HG02840 (cell line): ENCODE data around the gene NEK7.
A peak's percentile ranks its signal among the peaks of the same experiment; 100 is the strongest.

Experiments
- ATAC-seq: cut with Tn5 transposase; IDR thresholded peaks from one replicate; pipeline ENCODE4 v1.9.1; 2021; ENCODE audit warnings: mild to moderate bottlenecking, moderate library complexity, moderate number of reproducible peaks; ENCODE audit not compliant: unreplicated experiment, low FRiP score

NEK7 gene

DNA sequence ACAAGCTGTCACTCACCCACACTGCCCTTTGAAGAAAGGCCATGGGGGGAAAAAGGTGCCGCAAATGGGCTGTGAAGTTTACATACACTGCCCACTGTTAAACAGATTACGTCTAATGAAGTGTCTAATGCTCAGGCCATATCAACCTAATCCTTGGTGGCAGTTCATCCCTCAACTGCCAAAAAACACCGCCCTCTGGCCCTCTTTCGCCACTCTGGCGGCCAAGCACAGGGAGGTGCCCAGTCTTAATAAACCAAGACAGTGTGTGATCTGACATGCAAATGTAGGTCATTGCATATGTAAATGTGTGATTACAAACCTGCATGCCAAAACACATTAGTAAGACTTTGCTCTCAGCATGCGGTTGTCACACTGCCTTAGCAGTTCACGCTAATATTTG, 89.5 kb downstream of the NEK7 start:
- no peak for ATAC-seq

GRCh38 chr1:198253259-198253658, 96.5 kb downstream of the NEK7 start:
- peak; percentile 81 for ATAC-seq

GRCh38 chr1:198253668-198254067, 96.9 kb downstream of the NEK7 start:
- ATAC-seq: peak; percentile 98

- no peak for ATAC-seq
Observed at GRCh38 chr1:198254521-198254920, 97.7 kb downstream of the NEK7 start.

GRCh38 chr1:198254948-198255347, 98.2 kb downstream of the NEK7 start:
- ATAC-seq: no peak

DNA sequence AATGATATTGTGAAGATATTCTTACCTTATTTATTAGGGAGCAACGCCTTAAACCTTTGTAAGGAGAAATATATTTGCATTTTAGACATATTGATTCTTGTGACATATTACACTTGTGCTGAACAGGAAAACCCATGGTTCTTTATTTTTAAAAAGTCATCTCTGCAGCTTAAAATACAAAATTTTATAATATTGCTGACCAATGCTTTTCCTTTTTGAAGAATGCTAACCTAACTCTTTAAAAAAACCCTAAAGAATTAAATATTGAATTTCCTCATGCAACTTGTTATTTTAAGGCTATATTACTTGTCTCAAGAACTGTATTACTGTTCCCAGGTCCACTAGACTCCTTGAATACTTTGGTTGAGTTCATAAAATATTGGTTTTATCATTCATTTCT, 99.0 kb downstream of the NEK7 start:
- no peak for ATAC-seq

GRCh38 chr1:198258491-198258890, 101.7 kb downstream of the NEK7 start:
- peak; percentile 51 for ATAC-seq

DNA sequence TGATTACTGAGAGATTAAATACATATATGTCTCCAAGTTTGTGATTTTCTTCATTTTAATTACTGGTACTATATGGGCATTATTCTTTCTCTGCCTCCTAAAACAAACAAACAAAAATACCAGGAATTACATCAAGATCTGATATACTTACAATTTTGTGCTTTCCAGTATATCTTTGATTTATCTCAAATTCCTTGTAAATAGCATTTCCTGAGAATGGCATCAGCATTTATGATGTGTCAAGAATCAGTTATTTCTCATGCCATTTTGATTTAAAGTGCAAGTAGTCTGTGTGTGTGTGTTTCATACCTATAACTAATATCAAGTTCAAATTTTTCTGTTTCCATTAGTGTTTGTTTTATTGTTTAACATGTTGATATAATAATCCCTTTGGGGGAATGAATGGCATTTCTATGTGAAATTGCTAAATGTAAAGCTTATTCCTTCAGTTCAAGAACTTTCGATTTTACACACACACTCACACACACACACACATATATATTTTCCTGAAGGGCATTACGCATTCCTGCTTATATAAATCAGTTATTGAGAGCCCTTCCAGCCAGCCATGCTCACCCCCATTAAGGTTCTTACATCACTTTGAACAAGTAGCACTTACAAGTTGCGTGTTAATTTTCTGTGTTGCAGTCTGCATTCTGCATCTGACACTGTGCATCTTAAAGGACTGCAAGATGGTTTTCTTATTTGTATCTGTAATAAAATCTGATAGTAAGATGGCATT, 102.7 kb downstream of the NEK7 start:
- ATAC-seq: no peak

- no peak for ATAC-seq
Observed at GRCh38 chr1:198261886-198262285, 105.1 kb downstream of the NEK7 start.

DNA sequence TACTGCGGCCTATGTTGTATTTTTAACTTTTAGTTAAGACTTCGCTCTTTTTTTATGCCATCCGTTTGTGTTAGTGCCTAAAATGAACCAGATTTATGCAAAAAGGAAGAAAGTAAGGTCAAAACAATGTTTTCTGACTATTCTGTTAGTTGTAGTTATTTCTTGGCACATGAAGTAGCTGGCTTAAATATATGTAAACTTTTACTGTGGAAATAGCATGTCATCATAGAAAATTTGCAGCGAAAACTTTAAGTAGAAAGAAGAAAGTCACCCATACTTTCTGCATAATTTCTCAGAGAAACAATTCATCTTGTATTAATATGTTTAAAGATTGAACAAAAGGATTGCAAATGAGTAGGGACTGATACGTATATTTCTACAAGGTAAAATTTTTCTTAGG, 106.4 kb downstream of the NEK7 start:
- ATAC-seq: no peak

DNA sequence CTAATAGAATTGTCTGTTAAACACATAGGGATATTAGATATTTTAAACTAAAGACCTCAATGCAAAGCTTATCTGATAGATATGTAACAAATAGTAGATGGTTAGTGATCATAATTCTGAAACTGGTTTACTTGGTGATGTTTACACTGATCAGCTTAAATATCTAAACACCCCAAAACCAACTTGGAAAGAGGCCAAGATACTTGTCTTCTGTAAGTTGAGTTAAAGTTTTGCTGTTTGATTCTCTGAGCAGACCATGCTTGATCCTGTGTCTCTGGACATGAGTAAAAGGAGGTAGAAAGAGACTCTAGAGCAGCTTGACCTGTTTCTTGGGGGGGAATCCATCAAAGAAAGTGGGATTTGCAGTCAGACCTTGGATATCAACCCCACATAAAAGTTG, 107.5 kb downstream of the NEK7 start:
- ATAC-seq: no peak

GRCh38 chr1:198265073-198265661, 108.4 kb downstream of the NEK7 start:
- no peak for ATAC-seq

DNA sequence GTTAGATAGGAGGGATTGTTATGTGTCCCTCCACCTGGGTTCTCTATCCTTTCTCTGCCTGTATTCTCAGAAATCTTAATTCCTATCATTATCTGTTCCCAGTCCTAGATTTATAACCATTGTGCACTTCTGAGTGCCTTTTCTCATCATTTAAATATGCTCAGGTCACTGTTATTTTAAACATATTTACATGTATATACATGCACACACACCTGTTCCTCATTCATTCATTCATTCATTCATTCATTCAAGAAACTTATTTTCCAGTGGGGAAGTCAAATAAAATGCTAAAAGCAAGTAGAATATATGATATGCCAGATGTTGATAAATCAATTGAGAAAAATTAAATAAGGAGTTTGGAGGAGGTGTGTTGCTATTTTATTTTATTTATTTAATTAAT, 110.3 kb downstream of the NEK7 start:
- no peak for ATAC-seq

GRCh38 chr1:198267921-198268320, 111.1 kb downstream of the NEK7 start:
- no peak for ATAC-seq

DNA sequence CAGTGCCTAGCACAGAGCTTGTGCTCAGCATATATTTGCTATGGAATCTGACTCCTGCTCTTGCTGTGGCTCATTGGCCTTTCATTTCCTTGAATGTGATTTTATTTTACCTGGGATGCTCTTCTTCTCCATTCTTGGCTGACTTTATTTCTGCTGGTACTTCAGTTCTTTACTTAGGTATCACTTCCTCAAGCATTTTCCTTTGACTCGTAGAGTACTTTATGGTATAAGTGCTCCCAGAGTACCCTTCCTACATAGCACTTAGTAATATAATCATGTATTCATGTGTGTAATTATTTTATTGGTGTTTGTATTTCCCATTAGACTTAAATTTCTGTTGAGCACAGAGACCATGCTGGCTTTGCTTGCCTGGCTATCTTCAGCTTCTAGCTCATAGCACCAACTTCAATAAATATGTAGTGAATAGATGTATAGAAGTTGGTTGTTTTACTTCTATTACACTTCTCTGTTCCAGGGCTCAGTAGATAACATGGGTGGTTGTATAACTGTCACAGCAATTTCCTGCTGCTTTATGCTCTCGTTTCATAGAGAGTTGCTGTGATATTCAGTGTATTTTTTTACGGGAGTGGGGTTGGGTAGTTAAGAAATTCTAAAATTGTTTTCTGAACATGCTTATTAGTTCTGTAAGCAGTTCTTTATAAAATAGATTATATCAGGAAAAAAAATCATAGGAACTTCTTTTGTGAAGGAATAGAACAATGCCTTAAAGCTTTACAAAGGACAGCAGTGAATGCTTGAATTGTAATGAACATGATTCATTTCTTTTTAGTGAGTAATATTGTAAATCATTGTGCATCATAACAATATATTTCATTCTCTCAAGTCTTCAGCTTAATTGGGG, 112.2 kb downstream of the NEK7 start:
- no peak for ATAC-seq

DNA sequence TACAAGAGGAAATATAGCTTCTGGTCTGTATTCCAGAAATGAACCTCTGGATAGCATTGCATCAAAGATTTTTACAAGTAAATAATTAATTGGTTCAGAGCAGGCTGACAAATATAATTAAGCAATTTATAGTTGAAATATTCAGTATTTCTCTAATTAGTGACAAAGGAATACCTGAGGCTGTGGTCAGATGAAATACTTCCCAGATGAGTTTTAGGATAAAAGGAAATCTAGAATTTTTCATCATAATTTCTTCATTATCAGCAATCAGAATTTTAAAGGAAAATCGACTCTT, 112.8 kb downstream of the NEK7 start:
- no peak for ATAC-seq

DNA sequence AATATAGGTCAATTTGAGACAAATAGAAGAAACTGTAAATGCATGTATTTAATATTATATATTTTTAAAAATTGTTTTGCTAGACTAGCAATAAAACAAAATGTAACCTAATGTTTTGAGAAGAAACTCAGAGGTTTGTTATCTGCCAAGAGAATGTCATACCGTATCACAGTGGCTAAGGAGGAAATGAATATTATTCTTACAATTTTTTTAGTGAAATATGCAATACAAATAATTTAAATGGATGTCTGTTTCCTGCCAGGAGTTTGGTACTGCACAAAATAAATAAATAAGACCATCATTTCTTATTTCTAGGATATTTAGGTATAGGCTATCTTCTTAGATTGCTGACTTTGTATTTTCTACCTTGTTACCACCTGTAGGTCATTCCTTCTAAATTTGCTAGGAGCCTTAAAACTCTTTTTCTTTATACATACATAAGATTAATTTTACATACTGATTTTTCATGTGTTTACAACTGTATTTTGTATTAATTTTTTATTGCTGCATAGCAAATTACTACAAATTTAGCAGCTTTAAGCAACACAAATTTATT, 113.6 kb downstream of the NEK7 start:
- no peak for ATAC-seq

- no peak for ATAC-seq
Observed at GRCh38 chr1:198271467-198271866, 114.7 kb downstream of the NEK7 start.

DNA sequence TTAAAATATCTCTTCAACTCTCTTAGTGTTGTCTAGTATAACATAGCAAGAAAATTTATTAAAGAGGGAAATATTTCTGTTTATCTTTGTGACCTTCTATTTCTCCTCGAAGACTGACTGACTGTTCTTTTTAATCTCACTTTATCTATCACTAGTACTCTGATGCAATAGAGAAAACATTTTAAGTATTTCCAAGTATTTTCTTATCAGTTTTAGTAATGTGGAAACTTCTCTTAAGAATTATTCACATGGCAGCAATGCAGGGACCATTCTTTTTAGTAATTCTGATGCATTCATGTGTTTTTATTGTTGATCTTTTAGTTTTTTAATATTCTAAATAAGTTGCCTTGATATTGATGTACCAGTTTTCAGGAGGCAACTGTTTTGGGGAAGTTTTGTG, 115.7 kb downstream of the NEK7 start:
- no peak for ATAC-seq

DNA sequence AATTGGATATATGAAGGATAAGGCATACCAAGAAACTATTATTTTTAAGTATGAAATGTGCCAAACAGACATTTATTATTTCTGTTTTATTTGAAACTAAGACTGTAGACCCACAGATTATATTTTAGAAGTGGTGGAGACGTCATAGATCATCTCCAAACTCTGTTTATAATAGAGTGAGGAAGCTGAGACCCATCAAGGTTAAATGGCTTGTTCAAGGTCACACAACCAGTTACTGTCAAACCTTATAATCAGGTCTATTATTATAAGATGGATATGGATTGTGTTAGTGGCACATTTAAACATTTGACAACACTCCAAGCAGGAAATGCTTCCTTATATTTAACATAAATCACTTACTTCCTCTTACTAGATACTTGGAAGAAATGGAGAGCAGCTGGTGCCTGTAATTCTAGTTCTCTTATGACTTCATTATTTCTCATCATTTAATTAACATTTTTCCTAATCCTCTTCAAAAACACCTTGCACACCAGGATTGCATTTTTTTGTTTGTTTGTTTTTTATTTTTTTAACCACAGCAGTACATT, 117.0 kb downstream of the NEK7 start:
- no peak for ATAC-seq

DNA sequence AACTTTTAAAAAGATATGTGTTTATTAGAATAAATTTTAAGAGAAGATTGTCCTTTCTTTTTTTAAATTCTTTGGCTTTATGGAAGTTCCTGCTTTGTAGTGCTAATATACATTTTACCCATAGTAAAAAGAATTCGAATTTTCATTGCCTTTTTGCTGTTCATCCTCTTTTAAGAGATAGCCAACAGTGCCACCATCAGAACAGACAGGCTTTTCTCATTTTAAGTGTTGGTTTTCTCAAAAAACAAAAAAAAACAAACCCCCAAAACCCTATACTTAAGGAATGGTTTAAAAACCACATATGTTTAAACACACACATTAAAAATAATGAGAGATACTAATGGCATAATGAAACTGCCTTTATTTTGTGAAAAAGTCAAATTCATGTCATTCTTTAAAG, 118.8 kb downstream of the NEK7 start:
- no peak for ATAC-seq
